Natural killer cell (primary cell): Measurements from ENCODE around the gene MEMO1. TPM values are rescaled to one million over a fixed set of nuclear protein-coding genes. Genes with fewer than 3 reads are reported as not detected.

Experiments used
- ATAC-seq, 3 donors: fragments of 150-1000 bp in 2 of 3; fragments of 200-7000 bp in 1 of 3; cut with Tn5 transposase; 1 replicate in 1 of 3; 2 replicates in 2 of 3; pipeline ENCODE4 v1.10.0; 2021; ENCODE audit warnings: mild to moderate bottlenecking in 2 of 3, moderate library complexity in 2 of 3
- DNase-seq, 2 donors: peaks; one replicate each; pipeline versions ENCODE4 v3.0.0 to v3.0.0-alpha.2; 2013 to 2021; ENCODE audit warnings: mixed read lengths in 1 of 2
- H3K27ac ChIP-seq: one replicate; pipeline ENCODE4 v1.5.1; 2013; ENCODE audit warnings: mild to moderate bottlenecking, low read length
- H3K27me3 ChIP-seq: one replicate; pipeline ENCODE4 v1.6.1; 2013; ENCODE audit warnings: low read length; ENCODE audit not compliant: control insufficient read depth, insufficient read depth
- H3K36me3 ChIP-seq: one replicate; pipeline ENCODE4 v1.6.1; 2013; ENCODE audit warnings: low read length; ENCODE audit not compliant: control insufficient read depth, insufficient read depth
- H3K4me1 ChIP-seq: one replicate; pipeline ENCODE4 v1.6.1; 2013; ENCODE audit warnings: low read length; ENCODE audit not compliant: control insufficient read depth, insufficient read depth
- H3K4me3 ChIP-seq: one replicate; pipeline ENCODE4 v1.5.1; 2013; ENCODE audit warnings: low read length
- H3K9me3 ChIP-seq: one replicate; pipeline ENCODE4 v1.6.1; 2013; ENCODE audit warnings: low read length; ENCODE audit not compliant: control insufficient read depth, insufficient read depth
- H3K27ac Mint-ChIP-seq, 2 donors: one replicate each; pipeline ENCODE4 v1.8.0; 2022; ENCODE audit warnings: mild to moderate bottlenecking in 2 of 2, mixed read lengths in 2 of 2, moderate library complexity in 1 of 2
- H3K27me3 Mint-ChIP-seq, 2 donors: one replicate each; pipeline ENCODE4 v1.8.0; 2022; ENCODE audit warnings: low read depth in 2 of 2, mixed read lengths in 2 of 2
- H3K36me3 Mint-ChIP-seq: one replicate; pipeline ENCODE4 v1.8.0; 2022; ENCODE audit warnings: mixed read lengths
- H3K4me1 Mint-ChIP-seq, 2 donors: one replicate each; pipeline ENCODE4 v1.8.0; 2022; ENCODE audit warnings: mixed read lengths in 2 of 2
- H3K4me3 Mint-ChIP-seq: one replicate; pipeline ENCODE4 v1.8.0; 2022; ENCODE audit warnings: mild to moderate bottlenecking, moderate library complexity, mixed read lengths
- H3K9me3 Mint-ChIP-seq, 2 donors: one replicate each; pipeline ENCODE4 v1.8.0; 2022; ENCODE audit warnings: mixed read lengths in 2 of 2
- CTCF ChIP-seq: fragments of 200-600 bp; IDR thresholded peaks from one replicate; pipeline ENCODE4 v1.8.0; 2022; ENCODE audit warnings: antibody characterized with exemption
- WGBS: methylation state at CpG from one replicate; pipeline ENCODE4 v1.1.7; 2013; ENCODE audit warnings: missing lambda C conversion rate; ENCODE audit not compliant: insufficient coverage; 5-methylcytosine and 5-hydroxymethylcytosine counted together
- intact Hi-C: fragments of 100-400 bp; cut with micrococcal nuclease; formaldehyde crosslinking; loops from one replicate; pipeline ENCODE4 v1.14.2; 2022
- total RNA-seq, 4 donors: library from RNA; stranded (reverse); fragments of 120-200 nt in 1 of 4; gene quantifications; one replicate each; pipeline versions ENCODE4 v1.2.3 to v1.2.4, GENCODE V29; 2013 to 2022

MEMO1 gene
- total RNA-seq, 3 donors from 2014 or later (not counting 1 experiment from before 2014, with no cell fraction given): 48.6 to 51.9 (median 51.7) TPM

GRCh38 chr2:31822587-31822986, 188.2 kb downstream of the MEMO1 start:
- Histone ChIP-seq H3K27me3 (no peaks in the 10 kb centered on the region), H3K27ac (no peak overlapping the region), H3K4me1 (no peaks in the 10 kb centered on the region), H3K9me3 (peaks cover 26% of the 10 kb centered on the region), H3K36me3 (no peaks in the 10 kb centered on the region), H3K4me3 (no peak overlapping the region)
- no peak for TF ChIP-seq CTCF
- 95% methylated on average over 7 of the region's 7 CpGs for WGBS
- Mint-ChIP-seq H3K9me3 (peaks cover 11 to 12% of the 10 kb centered on the region in 2 donors), H3K27me3 (peaks cover 0 to 5% of the 10 kb centered on the region in 2 donors), H3K27ac (no peak overlapping the region), H3K4me1 (no peaks in the 10 kb centered on the region), H3K36me3 (peaks cover 4% of the 10 kb centered on the region), H3K4me3 (no peak overlapping the region)
- DNase-seq (no peak), ATAC-seq (no peak)
- intact Hi-C loops: no loop called here

Other genes with a start within 250 kb of the MEMO1 start
- 10 to 100 TPM; 24.3 to 36.6 (median 25.7) TPM for gene DPY30, start 28.8 kb upstream of the MEMO1 start, total RNA-seq
- 10 to 100 TPM; 16.8 to 27.5 (median 22.5) TPM for gene SPAST, start 52.5 kb upstream of the MEMO1 start, total RNA-seq
- 10 to 100 TPM in 2 of 3 donors, 1 to 10 TPM in 1; 8.3 to 14.0 (median 12.8) TPM for gene SLC30A6, start 154.9 kb upstream of the MEMO1 start, total RNA-seq